Sigmoid colon (tissue), 4 donors: Measurements from ENCODE around the gene PARVG.

ENCODE experiments used
- CTCF ChIP-seq, 4 experiments: fragments of 450-650 bp in 3 of 4; fragments of 200-600 bp in 1 of 4; IDR thresholded peaks; one replicate each; pipeline ENCODE4 v1.5.1; 2016 to 2019; ENCODE audit warnings: antibody characterized with exemption in 4 of 4, mild to moderate bottlenecking in 3 of 4, moderate library complexity in 2 of 4
- EP300 ChIP-seq, 4 donors: sonication (generic); formaldehyde crosslinking; IDR thresholded peaks; one replicate each; pipeline ENCODE4 v1.6.1; 2017; ENCODE audit warnings: antibody characterized with exemption in 4 of 4
- POLR2A ChIP-seq, 2 donors: fragments of 450-650 bp; IDR thresholded peaks; one replicate each; pipeline ENCODE4 v1.6.1; 2016; ENCODE audit warnings: antibody characterized with exemption in 2 of 2, mild to moderate bottlenecking in 2 of 2, moderate library complexity in 2 of 2
- POLR2AphosphoS5 ChIP-seq, 4 donors: sonication (generic); formaldehyde crosslinking; IDR thresholded peaks; one replicate each; pipeline ENCODE4 v1.6.1; 2017; ENCODE audit warnings: antibody characterized with exemption in 4 of 4

GRCh38 chr22:44194569-44194968, 13.8 kb downstream of the PARVG start:
- TF ChIP-seq CTCF (IDR thresholded peaks at IDR 0.05) (no peak), POLR2A (IDR thresholded peaks at IDR 0.05) (no peak), POLR2AphosphoS5 (IDR thresholded peaks at IDR 0.05) (no peak), EP300 (IDR thresholded peaks at IDR 0.05) (no peak)
